ENCODE data around the gene PPP1R12C. TPM values are rescaled to one million over a fixed set of nuclear protein-coding genes. Genes with fewer than 3 reads are reported as not detected.

Gene PPP1R12C
- total RNA-seq, 1 experiment from 2014 or later = 79.9 TPM

DNA sequence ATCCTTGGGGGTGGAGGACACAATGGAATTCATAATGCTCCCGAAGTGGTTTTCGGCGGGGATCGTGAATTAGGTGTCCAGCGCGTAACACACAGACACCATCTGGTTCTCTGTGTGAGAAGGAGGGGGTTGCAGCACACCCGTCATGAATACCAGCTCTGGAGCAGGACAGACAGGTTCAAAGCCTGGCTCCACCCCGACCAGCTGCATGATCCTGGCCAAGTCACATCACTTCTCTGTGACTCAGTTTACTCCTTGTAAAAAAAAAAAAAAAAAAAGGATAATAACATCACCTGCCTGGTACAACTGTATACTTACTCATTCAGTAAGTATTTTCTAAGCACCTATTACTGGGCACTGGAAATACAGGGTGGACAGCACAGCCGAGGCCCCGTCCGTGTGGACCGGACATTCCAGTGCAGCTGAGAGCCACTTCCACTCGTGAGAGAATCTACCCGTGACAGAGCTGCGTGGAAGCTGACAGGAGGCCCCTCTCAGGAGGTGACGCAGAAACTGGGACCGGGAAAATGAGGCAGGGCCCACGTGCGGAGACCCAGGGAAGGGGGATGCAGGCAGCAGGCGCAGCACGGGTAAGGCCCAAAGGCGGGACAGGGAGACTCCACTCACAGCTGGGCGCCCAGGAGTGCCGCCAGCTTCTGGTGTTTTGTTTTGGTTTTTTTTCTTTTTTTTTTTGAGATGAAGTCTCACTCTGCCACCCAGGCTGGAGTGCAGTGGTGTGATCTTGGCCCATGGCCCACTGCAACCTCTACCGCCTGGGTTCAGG lies 66.5 kb downstream of the PPP1R12C start:
- Histone ChIP-seq H3K27me3 (ENCODE audit: insufficient read depth, low read length) (no peaks in the 10 kb centered on the region), H3K23ac (ENCODE audit: insufficient read length, low read depth, low read length) (no peak overlapping the region), H3K4ac (ENCODE audit: low read depth, low read length) (no peak overlapping the region), H3K18ac (ENCODE audit: insufficient read length, low read depth, low read length) (no peak overlapping the region), H3K56ac (ENCODE audit: insufficient read length, low read depth, low read length) (no peak overlapping the region), H2BK15ac (ENCODE audit: low read depth, low read length) (no peak overlapping the region), H3K9ac (ENCODE audit: extremely low read depth, insufficient read length, low read length) (no peak overlapping the region), H3K14ac (ENCODE audit: insufficient read depth, low read length) (no peak overlapping the region), H4K20me1 (ENCODE audit: control insufficient read depth, insufficient read depth, insufficient read length) (no peaks in the 10 kb centered on the region), H2BK12ac (ENCODE audit: insufficient read length, low read depth, low read length) (no peak overlapping the region), H2BK20ac (ENCODE audit: low read depth, low read length, poor library complexity, severe bottlenecking) (no peak overlapping the region), H4K8ac (replicated peaks; ENCODE audit: insufficient read length, low read depth, low read length) (no peak overlapping the region), H3K79me1 (ENCODE audit: insufficient read depth, low read depth, low read length, poor library complexity, severe bottlenecking) (no peaks in the 10 kb centered on the region), H3K9me3 (ENCODE audit: control insufficient read depth, low read depth, low read length) (no peaks in the 10 kb centered on the region), H4K91ac (ENCODE audit: insufficient read length, low read depth, low read length) (no peak overlapping the region), H2BK120ac (ENCODE audit: low read depth, low read length, poor library complexity, severe bottlenecking) (no peak overlapping the region), H3T11ph (ENCODE audit: low read length) (no peak overlapping the region), H2AFZ (ENCODE audit: low read length) (no peak overlapping the region), H2BK5ac (ENCODE audit: insufficient read length, low read length) (no peak overlapping the region), H3K27ac (ENCODE audit: insufficient read length, low read depth, low read length) (no peak overlapping the region), H4K5ac (ENCODE audit: insufficient read length, low read depth, low read length) (no peak overlapping the region), H3K79me2 (ENCODE audit: insufficient read depth, low read length) (no peaks in the 10 kb centered on the region), H3K4me2 (ENCODE audit: insufficient read depth, insufficient read length, low read length) (no peak overlapping the region), H2AK5ac (ENCODE audit: insufficient read length, low read length) (no peak overlapping the region), H3K23me2 (ENCODE audit: insufficient read length, low read depth, low read length, poor library complexity, severe bottlenecking) (no peaks in the 10 kb centered on the region), H3K4me1 (ENCODE audit: insufficient read depth, low read length) (no peaks in the 10 kb centered on the region)
- no CpG with 5 or more reads among the region's 25 CpGs for WGBS (ENCODE audit: extremely low coverage, insufficient read length, low lambda C conversion rate)
- Mint-ChIP-seq H3K4me3 (no peak overlapping the region), H3K4me1 (no peaks in the 10 kb centered on the region), H3K27me3 (ENCODE audit: low read depth) (no peaks in the 10 kb centered on the region), H3K9me3 (no peaks in the 10 kb centered on the region), H3K27ac (no peak overlapping the region; a peak in 1 of 7 replicates), H3K36me3 (ENCODE audit: insufficient read depth in 1 of 3, low read depth in 3 of 3) (peaks cover 37 to 84% (median 63%) of the 10 kb centered on the region in 3 experiments)
- TF ChIP-seq, protein P1, sequence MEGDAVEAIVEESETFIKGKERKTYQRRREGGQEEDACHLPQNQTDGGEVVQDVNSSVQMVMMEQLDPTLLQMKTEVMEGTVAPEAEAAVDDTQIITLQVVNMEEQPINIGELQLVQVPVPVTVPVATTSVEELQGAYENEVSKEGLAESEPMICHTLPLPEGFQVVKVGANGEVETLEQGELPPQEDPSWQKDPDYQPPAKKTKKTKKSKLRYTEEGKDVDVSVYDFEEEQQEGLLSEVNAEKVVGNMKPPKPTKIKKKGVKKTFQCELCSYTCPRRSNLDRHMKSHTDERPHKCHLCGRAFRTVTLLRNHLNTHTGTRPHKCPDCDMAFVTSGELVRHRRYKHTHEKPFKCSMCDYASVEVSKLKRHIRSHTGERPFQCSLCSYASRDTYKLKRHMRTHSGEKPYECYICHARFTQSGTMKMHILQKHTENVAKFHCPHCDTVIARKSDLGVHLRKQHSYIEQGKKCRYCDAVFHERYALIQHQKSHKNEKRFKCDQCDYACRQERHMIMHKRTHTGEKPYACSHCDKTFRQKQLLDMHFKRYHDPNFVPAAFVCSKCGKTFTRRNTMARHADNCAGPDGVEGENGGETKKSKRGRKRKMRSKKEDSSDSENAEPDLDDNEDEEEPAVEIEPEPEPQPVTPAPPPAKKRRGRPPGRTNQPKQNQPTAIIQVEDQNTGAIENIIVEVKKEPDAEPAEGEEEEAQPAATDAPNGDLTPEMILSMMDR (conservative IDR thresholded peaks at IDR 0.05) = no peak
- DNase-seq = no peak

All from H9 (cell line).